K562 (cell line): ENCODE results near the gene RPH3AL. TPM values are rescaled to one million over a fixed set of nuclear protein-coding genes. Genes with fewer than 3 reads are reported as not detected.

Experiments used
- ATAC-seq: fragments of 200-7000 bp; cut with Tn5 transposase; 3 replicates; pipeline ENCODE4 v1.9.1; 2020; ENCODE audit warnings: moderate library complexity
- BruUV-seq: library from RNA; stranded (reverse); fragments of 400-500 nt; replicated peaks from 2 replicates; lab custom pipeline; 2021; lab: Mats Ljungman, UMichigan
- CTCF ChIA-PET: fragments of 300-600 bp; formaldehyde crosslinking; extraction: SDS; loops from one replicate; lab custom pipeline; 2021; ENCODE audit warnings: low intra/inter-chr PET ratio; lab: Yijun Ruan, JAX
- POLR2A ChIA-PET: fragments of 300-600, 350-650 bp; sonication (Branson Sonifier 250); formaldehyde crosslinking; extraction: SDS; loops from one replicate; lab custom pipeline; 2021; ENCODE audit warnings: antibody characterized with exemption, inconsistent platforms; lab: Yijun Ruan, JAX
- DNase-seq, 4 experiments: peaks; one replicate each; pipeline versions ENCODE4 v3.0.0 to v3.0.0-alpha.2; 2011 to 2018; ENCODE audit warnings: low spot score in 3 of 4, mixed read lengths in 3 of 4; ENCODE audit errors: extremely low read depth in 1 of 4
- FAIRE-seq: peaks from 2 replicates; lab custom pipeline; 2011; peaks lifted over from hg19 to GRCh38; lab: Jason Lieb, UNC
- H2AFZ ChIP-seq: 2 replicates; pipeline ENCODE4 v1.6.0; 2011; ENCODE audit warnings: low read depth, low read length, control low read depth, inconsistent platforms
- H3K27ac ChIP-seq: fragments of 200-600 bp; 3 replicates; pipeline ENCODE4 v1.8.0; 2011; ENCODE audit warnings: low read depth, mild to moderate bottlenecking, control low read depth, inconsistent platforms, low read length, moderate library complexity, mixed read lengths; ENCODE audit errors: extremely low read depth
- H3K27me3 ChIP-seq, 2 experiments: fragments of 300-600 bp in 1 of 2; 2 replicates in 1 of 2; 3 replicates in 1 of 2; pipeline versions ENCODE4 v1.6.0 to v1.8.0; 2011; ENCODE audit warnings: inconsistent platforms in 2 of 2, low read length in 2 of 2, mild to moderate bottlenecking in 1 of 2, mixed read lengths in 1 of 2, moderate library complexity in 1 of 2; ENCODE audit not compliant: control insufficient read depth in 2 of 2, insufficient read depth in 2 of 2
- H3K36me3 ChIP-seq: fragments of 300-600 bp; 3 replicates; pipeline ENCODE4 v1.8.0; 2011; ENCODE audit warnings: mild to moderate bottlenecking, low read length, inconsistent platforms; ENCODE audit not compliant: control insufficient read depth, insufficient read depth
- H3K4me1 ChIP-seq, 2 experiments: fragments of 200-600 bp in 1 of 2; replicated peaks in 1 of 2; 2 replicates in 1 of 2; 3 replicates in 1 of 2; pipeline versions ENCODE4 v1.5.1 to v1.8.0; 2011; ENCODE audit warnings: inconsistent platforms in 2 of 2, low read length in 2 of 2, mild to moderate bottlenecking in 1 of 2, mixed read lengths in 1 of 2, moderate library complexity in 1 of 2; ENCODE audit not compliant: control insufficient read depth in 2 of 2, insufficient read depth in 2 of 2
- H3K4me2 ChIP-seq: 2 replicates; pipeline ENCODE4 v1.6.1; 2011; ENCODE audit warnings: low read length, control low read depth, inconsistent platforms, mixed read lengths; ENCODE audit not compliant: insufficient read depth
- H3K4me3 ChIP-seq: fragments of 200-600 bp; sonication (generic), shearing (Covaris generic); 2 replicates; pipeline ENCODE4 v1.5.1; 2016; ENCODE audit warnings: control low read depth, inconsistent platforms
- H3K79me2 ChIP-seq: fragments of 200-600 bp; 3 replicates; pipeline ENCODE4 v1.8.0; 2011; ENCODE audit warnings: low read length, inconsistent platforms; ENCODE audit not compliant: control insufficient read depth, insufficient read depth
- H3K9ac ChIP-seq, 2 experiments: 2 replicates each; pipeline versions ENCODE4 v1.6.0 to v1.6.1; 2011; ENCODE audit warnings: low read depth in 2 of 2, low read length in 2 of 2, control low read depth in 1 of 2, inconsistent platforms in 1 of 2, mild to moderate bottlenecking in 1 of 2, mixed read lengths in 1 of 2; ENCODE audit not compliant: insufficient read depth in 1 of 2
- H3K9me1 ChIP-seq: one replicate; pipeline ENCODE4 v1.6.0; 2011; ENCODE audit warnings: inconsistent platforms, mild to moderate bottlenecking, low read length, moderate library complexity; ENCODE audit not compliant: control insufficient read depth, insufficient read depth
- H3K9me3 ChIP-seq: replicated peaks from 2 replicates; pipeline ENCODE4 v1.5.1; 2011; ENCODE audit warnings: low read depth, low read length, inconsistent platforms; ENCODE audit not compliant: control insufficient read depth, insufficient read depth
- H4K20me1 ChIP-seq: replicated peaks from 2 replicates; pipeline ENCODE4 v1.6.1; 2011; ENCODE audit warnings: low read length, inconsistent platforms, mixed read lengths; ENCODE audit not compliant: control insufficient read depth, insufficient read depth
- ESRRA ChIP-seq: fragments of 450-650 bp; IDR thresholded peaks from 2 replicates; pipeline ENCODE4 v1.6.1; 2014; ENCODE audit warnings: low read depth, mild to moderate bottlenecking, moderate library complexity, borderline replicate concordance
- NCOR1 ChIP-seq: fragments of 450-650 bp; IDR thresholded peaks from 2 replicates; pipeline ENCODE4 v1.6.1; 2016; ENCODE audit warnings: mild to moderate bottlenecking, moderate library complexity
- NR2C1 ChIP-seq, 2 experiments: fragments of 450-650 bp; IDR thresholded peaks; 2 replicates each; pipeline ENCODE4 v1.6.1; 2017; ENCODE audit warnings: mild to moderate bottlenecking in 2 of 2, antibody characterized with exemption in 1 of 2, inconsistent platforms in 1 of 2, missing compliant biosample characterization in 1 of 2, missing genetic modification characterization in 1 of 2
- WGBS: fragments of 100-300 bp; shearing (Covaris generic); methylation state at CpG from one replicate; pipeline ENCODE4 v1.1.6; 2016; ENCODE audit warnings: low coverage, mixed read lengths; ENCODE audit not compliant: insufficient coverage; ENCODE audit errors: missing lambda C conversion rate; 5-methylcytosine and 5-hydroxymethylcytosine counted together
- in situ Hi-C: fragments of 300-500 bp; cut with MboI; formaldehyde crosslinking; loops from 4 replicates; pipeline ENCODE4 v1.15.0; 2018; ENCODE audit warnings: inconsistent platforms, mixed read lengths
- intact Hi-C: fragments of 100-400 bp; cut with micrococcal nuclease; formaldehyde crosslinking; loops from 2 replicates; pipeline ENCODE4 v1.14.2; 2022
- polyA plus RNA-seq, 8 experiments: library from polyadenylated mRNA; depleted of rRNA in 4 of 8; stranded (reverse) in 5 of 8; unstranded in 3 of 8; fragments of >200 nt; fragmentation: Nextera tagmentation in 2 of 8; fragmentation: Illumina TruSeq in 1 of 8; extraction: Ambion mirVana in 2 of 8; extraction: Trizol in 1 of 8; gene quantifications; 2 replicates each; pipeline versions ENCODE4 v1.2.1 to v1.2.3, GENCODE V29; 2011 to 2014; ENCODE audit warnings: inconsistent platforms in 1 of 8, missing spikeins in 1 of 8
- total RNA-seq, 7 experiments: library from RNA; depleted of rRNA in 6 of 7; stranded (reverse); fragments of >200 nt in 6 of 7; fragmentation: Illumina TruSeq in 2 of 7; extraction: Trizol in 2 of 7; gene quantifications; 2 replicates each; pipeline versions ENCODE4 v1.2.1 to v1.2.3, GENCODE V29; 2011 to 2021; ENCODE audit warnings: low replicate concordance in 1 of 7
- TF ChIP-seq, protein P1 (sequence below): IDR thresholded peaks from 2 replicates; pipeline ENCODE4 v1.6.1; 2011; ENCODE audit warnings: borderline replicate concordance, low read depth, mild to moderate bottlenecking, moderate library complexity, low read length; ENCODE audit not compliant: insufficient read depth, poor library complexity, severe bottlenecking

The RPH3AL gene
- total and polyA plus RNA-seq, 9 of the 15 experiments (the other 6 are each of a cell fraction or from before 2014, with no cell fraction given) = 0.18 to 1.7 (median 0.39) TPM

DNA sequence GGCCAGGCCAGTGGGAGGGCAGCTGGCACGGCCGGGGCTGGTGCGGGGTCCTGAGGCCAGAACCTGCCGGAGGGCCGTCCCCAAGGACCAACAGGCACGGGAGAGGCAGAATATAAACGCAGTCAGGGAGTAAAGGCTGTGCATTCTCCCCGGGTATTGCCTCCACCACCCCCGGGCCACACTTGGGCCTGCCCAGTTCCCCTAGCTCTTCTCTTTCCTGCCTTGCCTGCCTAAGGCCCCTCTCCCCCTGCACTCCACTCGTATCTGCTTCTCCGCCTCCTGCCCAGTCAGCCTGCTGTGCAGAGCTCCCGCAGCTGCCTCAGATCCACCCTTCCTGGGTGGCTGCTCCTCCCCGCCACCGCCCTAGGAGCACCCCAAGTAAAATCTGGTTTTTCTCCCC lies 5.0 kb upstream of the RPH3AL start:
- POLR2A ChIA-PET = interaction anchor here (0.8 kb wide), 1 partner anchor 9 kb away, joined by 3 read pairs; no protein-coding TSS in a partner anchor

More for the DNA sequence above, 5.0 kb upstream of the RPH3AL start:
- no peak overlapping the region for H3K27ac ChIP-seq
- no TSS peak for BruUV-seq
- TF ChIP-seq, protein P1, sequence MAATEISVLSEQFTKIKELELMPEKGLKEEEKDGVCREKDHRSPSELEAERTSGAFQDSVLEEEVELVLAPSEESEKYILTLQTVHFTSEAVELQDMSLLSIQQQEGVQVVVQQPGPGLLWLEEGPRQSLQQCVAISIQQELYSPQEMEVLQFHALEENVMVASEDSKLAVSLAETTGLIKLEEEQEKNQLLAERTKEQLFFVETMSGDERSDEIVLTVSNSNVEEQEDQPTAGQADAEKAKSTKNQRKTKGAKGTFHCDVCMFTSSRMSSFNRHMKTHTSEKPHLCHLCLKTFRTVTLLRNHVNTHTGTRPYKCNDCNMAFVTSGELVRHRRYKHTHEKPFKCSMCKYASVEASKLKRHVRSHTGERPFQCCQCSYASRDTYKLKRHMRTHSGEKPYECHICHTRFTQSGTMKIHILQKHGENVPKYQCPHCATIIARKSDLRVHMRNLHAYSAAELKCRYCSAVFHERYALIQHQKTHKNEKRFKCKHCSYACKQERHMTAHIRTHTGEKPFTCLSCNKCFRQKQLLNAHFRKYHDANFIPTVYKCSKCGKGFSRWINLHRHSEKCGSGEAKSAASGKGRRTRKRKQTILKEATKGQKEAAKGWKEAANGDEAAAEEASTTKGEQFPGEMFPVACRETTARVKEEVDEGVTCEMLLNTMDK = no peak
- no peak for TF ChIP-seq NCOR1
- no peak for TF ChIP-seq ESRRA
- no peak for TF ChIP-seq NR2C1 (IDR thresholded peaks at IDR 0.05)
- TF ChIP-seq NR2C1 (tag; IDR thresholded peaks at IDR 0.05) = no peak
- no peaks in the 10 kb centered on the region for H4K20me1 ChIP-seq
- DNase-seq (no peak), ATAC-seq (no peak), FAIRE-seq (no peak)
- H2AFZ ChIP-seq = no peak overlapping the region
- no peaks in the 10 kb centered on the region for H3K9me1 ChIP-seq
- no peak overlapping the region for H3K9ac ChIP-seq
- H3K36me3 ChIP-seq = no peaks in the 10 kb centered on the region
- no peaks in the 10 kb centered on the region for H3K9me3 ChIP-seq
- WGBS = 0% methylated on average over 9 of the region's 14 CpGs
- H3K79me2 ChIP-seq = no peaks in the 10 kb centered on the region
- peaks cover 0 to 18% of the 10 kb centered on the region in 2 experiments; a peak in 2 of 5 replicates for H3K27me3 ChIP-seq
- CTCF ChIA-PET = no interaction called here
- no peak overlapping the region for H3K4me2 ChIP-seq
- in situ Hi-C loops (no loop called here), intact Hi-C loops (no loop called here)
- no peaks in the 10 kb centered on the region for H3K4me1 ChIP-seq
- H3K4me3 ChIP-seq = no peak overlapping the region
